Measurements from ENCODE around the gene NCOA6. TPM values are rescaled to one million over a fixed set of nuclear protein-coding genes. Genes with fewer than 3 reads are reported as not detected.

NCOA6 gene
- polyA plus RNA-seq, 1 of the 3 experiments (the other 2 are of a cell fraction) = 14.5 TPM

DNA sequence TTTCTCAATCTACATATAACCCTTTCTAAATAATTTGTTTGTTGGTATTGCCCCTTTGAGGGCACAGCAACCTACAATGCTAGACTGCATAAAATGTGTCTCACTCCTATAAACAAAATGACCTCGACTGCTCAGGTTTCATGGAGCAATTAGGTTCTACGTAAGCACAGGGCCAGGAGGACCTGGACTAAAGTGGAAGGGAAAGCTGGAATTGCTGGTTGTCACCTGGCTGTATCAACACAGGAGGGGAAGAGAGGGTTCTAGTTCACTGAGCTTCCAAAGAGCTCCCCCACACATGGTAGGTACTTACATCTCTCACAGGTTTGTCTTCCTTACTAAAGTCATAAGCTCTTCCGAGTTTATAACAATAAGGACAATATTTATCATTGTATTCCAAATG lies 51.0 kb downstream of the NCOA6 start:
- H3K9me2 ChIP-seq = no peaks in the 10 kb centered on the region
- ChIA-PET CTCF (interaction anchor here (1.7 kb wide), 1 partner anchor 462 kb away, joined by 8 read pairs; no protein-coding TSS in a partner anchor), POLR2A (no interaction called here)
- peaks cover 23 to 42% of the 10 kb centered on the region in 2 experiments for H3K36me3 ChIP-seq (replicated peaks in 1 of 2; ENCODE audit: control insufficient read depth in 1 of 2, insufficient read depth in 2 of 2, low read length in 1 of 2)
- H3K4me1 ChIP-seq (ENCODE audit: control insufficient read depth in 1 of 2, insufficient read depth in 2 of 2, low read depth in 1 of 2, low read length in 1 of 2) = peaks cover 0 to 2% of the 10 kb centered on the region in 2 experiments; a peak in 1 of 4 replicates
- DNase-seq = no peak
- H3K9ac ChIP-seq = no peak overlapping the region
- peaks cover 5% of the 10 kb centered on the region for H3F3A ChIP-seq (replicated peaks; ENCODE audit: insufficient read depth)
- H4K20me1 ChIP-seq (ENCODE audit: insufficient read depth) = no peaks in the 10 kb centered on the region
- no peak overlapping the region for H3K4me3 ChIP-seq (ENCODE audit: low read depth in 2 of 2, low read length in 1 of 2)
- 90% methylated on average over 3 of the region's 3 CpGs for WGBS (ENCODE audit: low lambda C conversion rate)
- no peak overlapping the region for H3K4me2 ChIP-seq
- no peaks in the 10 kb centered on the region; the same call in 1 of the 2 replicates for H3K79me2 ChIP-seq (ENCODE audit: insufficient read depth)
- TF ChIP-seq SMC3 (IDR thresholded peaks at IDR 0.05; ENCODE audit: low read depth, low read length) = no peak
- TF ChIP-seq, protein P1, sequence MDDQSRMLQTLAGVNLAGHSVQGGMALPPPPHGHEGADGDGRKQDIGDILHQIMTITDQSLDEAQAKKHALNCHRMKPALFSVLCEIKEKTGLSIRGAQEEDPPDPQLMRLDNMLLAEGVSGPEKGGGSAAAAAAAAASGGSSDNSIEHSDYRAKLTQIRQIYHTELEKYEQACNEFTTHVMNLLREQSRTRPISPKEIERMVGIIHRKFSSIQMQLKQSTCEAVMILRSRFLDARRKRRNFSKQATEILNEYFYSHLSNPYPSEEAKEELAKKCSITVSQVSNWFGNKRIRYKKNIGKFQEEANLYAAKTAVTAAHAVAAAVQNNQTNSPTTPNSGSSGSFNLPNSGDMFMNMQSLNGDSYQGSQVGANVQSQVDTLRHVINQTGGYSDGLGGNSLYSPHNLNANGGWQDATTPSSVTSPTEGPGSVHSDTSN (IDR thresholded peaks at IDR 0.05) = no peak
- TF ChIP-seq YY1 (IDR thresholded peaks at IDR 0.05; ENCODE audit: low read depth) = no peak
- TF ChIP-seq, protein P2, sequence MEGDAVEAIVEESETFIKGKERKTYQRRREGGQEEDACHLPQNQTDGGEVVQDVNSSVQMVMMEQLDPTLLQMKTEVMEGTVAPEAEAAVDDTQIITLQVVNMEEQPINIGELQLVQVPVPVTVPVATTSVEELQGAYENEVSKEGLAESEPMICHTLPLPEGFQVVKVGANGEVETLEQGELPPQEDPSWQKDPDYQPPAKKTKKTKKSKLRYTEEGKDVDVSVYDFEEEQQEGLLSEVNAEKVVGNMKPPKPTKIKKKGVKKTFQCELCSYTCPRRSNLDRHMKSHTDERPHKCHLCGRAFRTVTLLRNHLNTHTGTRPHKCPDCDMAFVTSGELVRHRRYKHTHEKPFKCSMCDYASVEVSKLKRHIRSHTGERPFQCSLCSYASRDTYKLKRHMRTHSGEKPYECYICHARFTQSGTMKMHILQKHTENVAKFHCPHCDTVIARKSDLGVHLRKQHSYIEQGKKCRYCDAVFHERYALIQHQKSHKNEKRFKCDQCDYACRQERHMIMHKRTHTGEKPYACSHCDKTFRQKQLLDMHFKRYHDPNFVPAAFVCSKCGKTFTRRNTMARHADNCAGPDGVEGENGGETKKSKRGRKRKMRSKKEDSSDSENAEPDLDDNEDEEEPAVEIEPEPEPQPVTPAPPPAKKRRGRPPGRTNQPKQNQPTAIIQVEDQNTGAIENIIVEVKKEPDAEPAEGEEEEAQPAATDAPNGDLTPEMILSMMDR (IDR thresholded peaks at IDR 0.05) = no peak
- no peak for TF ChIP-seq EZH2phosphoT487 (IDR thresholded peaks at IDR 0.05; ENCODE audit: borderline replicate concordance, low read depth)
- no peak for TF ChIP-seq NFIC (IDR thresholded peaks at IDR 0.05; ENCODE audit: borderline replicate concordance)
- no peak for TF ChIP-seq FOXM1 (IDR thresholded peaks at IDR 0.05; ENCODE audit: low read depth)
- TF ChIP-seq, protein P3, sequence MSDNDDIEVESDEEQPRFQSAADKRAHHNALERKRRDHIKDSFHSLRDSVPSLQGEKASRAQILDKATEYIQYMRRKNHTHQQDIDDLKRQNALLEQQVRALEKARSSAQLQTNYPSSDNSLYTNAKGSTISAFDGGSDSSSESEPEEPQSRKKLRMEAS (IDR thresholded peaks at IDR 0.05; ENCODE audit: low read depth) = no peak
- no peak for TF ChIP-seq GATA2 (CRISPR knock-in tag; IDR thresholded peaks at IDR 0.05)
- no peak for TF ChIP-seq SIN3A (IDR thresholded peaks at IDR 0.05; ENCODE audit: borderline replicate concordance, low read depth, low read length)
- TF ChIP-seq GABPA (IDR thresholded peaks at IDR 0.05; ENCODE audit: low read depth) = no peak
- TF ChIP-seq MEF2A (IDR thresholded peaks at IDR 0.05; ENCODE audit: borderline replicate concordance, low read depth) = no peak
- TF ChIP-seq EP300 (IDR thresholded peaks at IDR 0.05; ENCODE audit: borderline replicate concordance in 1 of 2, low read depth in 1 of 2, low read length in 1 of 2) = no peak
- TF ChIP-seq, protein P4, sequence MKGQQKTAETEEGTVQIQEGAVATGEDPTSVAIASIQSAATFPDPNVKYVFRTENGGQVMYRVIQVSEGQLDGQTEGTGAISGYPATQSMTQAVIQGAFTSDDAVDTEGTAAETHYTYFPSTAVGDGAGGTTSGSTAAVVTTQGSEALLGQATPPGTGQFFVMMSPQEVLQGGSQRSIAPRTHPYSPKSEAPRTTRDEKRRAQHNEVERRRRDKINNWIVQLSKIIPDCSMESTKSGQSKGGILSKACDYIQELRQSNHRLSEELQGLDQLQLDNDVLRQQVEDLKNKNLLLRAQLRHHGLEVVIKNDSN (IDR thresholded peaks at IDR 0.05; ENCODE audit: borderline replicate concordance, low read depth) = no peak
- TF ChIP-seq TEAD4 (IDR thresholded peaks at IDR 0.05; ENCODE audit: borderline replicate concordance, insufficient read depth) = no peak
- TF ChIP-seq NRF1 (IDR thresholded peaks at IDR 0.05; ENCODE audit: low read depth, low read length) = no peak
- no peak for TF ChIP-seq JUND (IDR thresholded peaks at IDR 0.05)
- TF ChIP-seq RCOR1 (IDR thresholded peaks at IDR 0.05; ENCODE audit: low read length) = no peak
- TF ChIP-seq, protein P5, sequence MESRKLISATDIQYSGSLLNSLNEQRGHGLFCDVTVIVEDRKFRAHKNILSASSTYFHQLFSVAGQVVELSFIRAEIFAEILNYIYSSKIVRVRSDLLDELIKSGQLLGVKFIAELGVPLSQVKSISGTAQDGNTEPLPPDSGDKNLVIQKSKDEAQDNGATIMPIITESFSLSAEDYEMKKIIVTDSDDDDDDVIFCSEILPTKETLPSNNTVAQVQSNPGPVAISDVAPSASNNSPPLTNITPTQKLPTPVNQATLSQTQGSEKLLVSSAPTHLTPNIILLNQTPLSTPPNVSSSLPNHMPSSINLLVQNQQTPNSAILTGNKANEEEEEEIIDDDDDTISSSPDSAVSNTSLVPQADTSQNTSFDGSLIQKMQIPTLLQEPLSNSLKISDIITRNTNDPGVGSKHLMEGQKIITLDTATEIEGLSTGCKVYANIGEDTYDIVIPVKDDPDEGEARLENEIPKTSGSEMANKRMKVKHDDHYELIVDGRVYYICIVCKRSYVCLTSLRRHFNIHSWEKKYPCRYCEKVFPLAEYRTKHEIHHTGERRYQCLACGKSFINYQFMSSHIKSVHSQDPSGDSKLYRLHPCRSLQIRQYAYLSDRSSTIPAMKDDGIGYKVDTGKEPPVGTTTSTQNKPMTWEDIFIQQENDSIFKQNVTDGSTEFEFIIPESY (IDR thresholded peaks at IDR 0.05; ENCODE audit: borderline replicate concordance, low read depth) = no peak
- no peak overlapping the region for H2AFZ ChIP-seq (ENCODE audit: low read depth)
- no peak overlapping the region for H3K27ac ChIP-seq (ENCODE audit: low read depth in 2 of 2, low read length in 1 of 2)
- H3K9me3 ChIP-seq = no peaks in the 10 kb centered on the region
- no peaks in the 10 kb centered on the region for H3K27me3 ChIP-seq (ENCODE audit: insufficient read depth)
